ENCODE results near the gene TANK. TPM values are rescaled to one million over a fixed set of nuclear protein-coding genes. Genes with fewer than 3 reads are reported as not detected.
A peak's percentile ranks its signal among the peaks of the same experiment; 100 is the strongest.
"Not testable (repeated sequence)": the region's sequence is repeated elsewhere in the genome, so short reads cannot be mapped to it uniquely, and the experiment has no call there.

The TANK gene
- total and polyA plus RNA-seq, 4 donors: 36.9 to 76.3 (median 46.9) TPM

DNA sequence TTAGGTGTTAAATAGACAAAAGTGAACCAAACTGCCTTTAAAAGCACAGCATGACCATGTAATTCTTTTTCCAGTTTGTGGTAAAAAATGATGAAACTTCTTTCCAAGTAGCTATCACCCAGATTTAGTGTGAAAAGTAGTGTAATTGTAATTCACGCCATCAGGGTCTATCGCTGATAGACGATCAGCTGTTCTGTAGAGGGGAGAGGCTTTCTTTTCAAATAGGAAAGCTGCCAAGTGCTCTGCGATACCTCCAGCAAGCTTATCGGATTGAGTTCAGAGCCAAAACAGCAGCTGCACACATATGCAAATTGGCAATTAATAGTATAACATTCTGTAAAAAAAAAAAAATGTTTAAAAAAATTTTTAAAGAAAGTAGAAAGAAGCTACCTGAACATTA, 86.1 kb downstream of the TANK start:
- Histone ChIP-seq H3K4me3 (ENCODE audit: low read depth, low read length) (no peak overlapping the region), H3K4me1 (ENCODE audit: control insufficient read depth, insufficient read depth, low read length) (no peaks in the 10 kb centered on the region), H3K27ac (ENCODE audit: low read depth, low read length) (no peak overlapping the region), H3K36me3 (ENCODE audit: control insufficient read depth, insufficient read depth, low read length) (no peaks in the 10 kb centered on the region), H3K27me3 (ENCODE audit: control insufficient read depth, insufficient read depth, low read length) (peaks cover 40% of the 10 kb centered on the region), H3K9me3 (ENCODE audit: control insufficient read depth, insufficient read depth, low read length) (no peaks in the 10 kb centered on the region)
- no CpG with 5 or more reads among the region's 5 CpGs for WGBS (ENCODE audit: insufficient coverage)
- peak in 2 of 6 donors; percentile 73 to 83 for DNase-seq (ENCODE audit: low read depth in 4 of 6, low spot score in 6 of 6)

GRCh38 chr2:161250864-161251436, 90.7 kb downstream of the TANK start:
- no CpG with 5 or more reads among the region's 2 CpGs for WGBS (ENCODE audit: insufficient coverage)

GRCh38 chr2:161257123-161257952, 97.1 kb downstream of the TANK start:
- DNase-seq (ENCODE audit: low read depth in 4 of 6, low spot score in 6 of 6): no peak
- H3K4me3 ChIP-seq (ENCODE audit: low read depth, low read length): no peak overlapping the region
- no peak overlapping the region for H3K27ac ChIP-seq (ENCODE audit: low read depth, low read length)
- H3K36me3 ChIP-seq (ENCODE audit: control insufficient read depth, insufficient read depth, low read length): no peaks in the 10 kb centered on the region
- no peaks in the 10 kb centered on the region for H3K27me3 ChIP-seq (ENCODE audit: control insufficient read depth, insufficient read depth, low read length)
- WGBS (ENCODE audit: insufficient coverage): 73% methylated on average over 3 of the region's 8 CpGs
- no peaks in the 10 kb centered on the region for H3K9me3 ChIP-seq (ENCODE audit: control insufficient read depth, insufficient read depth, low read length)
- H3K4me1 ChIP-seq (ENCODE audit: control insufficient read depth, insufficient read depth, low read length): no peaks in the 10 kb centered on the region

More at GRCh38 chr2:161250864-161251436, 90.7 kb downstream of the TANK start:
- Histone ChIP-seq H3K9me3 (ENCODE audit: control insufficient read depth, insufficient read depth, low read length) (no peaks in the 10 kb centered on the region), H3K27me3 (ENCODE audit: control insufficient read depth, insufficient read depth, low read length) (peaks cover 17% of the 10 kb centered on the region), H3K4me1 (ENCODE audit: control insufficient read depth, insufficient read depth, low read length) (no peaks in the 10 kb centered on the region), H3K36me3 (ENCODE audit: control insufficient read depth, insufficient read depth, low read length) (no peaks in the 10 kb centered on the region), H3K4me3 (ENCODE audit: low read depth, low read length) (no peak overlapping the region), H3K27ac (ENCODE audit: low read depth, low read length) (no peak overlapping the region)
- DNase-seq (ENCODE audit: low read depth in 4 of 6, low spot score in 6 of 6): peak in 2 of 6 donors; percentile 77 to 80

DNA sequence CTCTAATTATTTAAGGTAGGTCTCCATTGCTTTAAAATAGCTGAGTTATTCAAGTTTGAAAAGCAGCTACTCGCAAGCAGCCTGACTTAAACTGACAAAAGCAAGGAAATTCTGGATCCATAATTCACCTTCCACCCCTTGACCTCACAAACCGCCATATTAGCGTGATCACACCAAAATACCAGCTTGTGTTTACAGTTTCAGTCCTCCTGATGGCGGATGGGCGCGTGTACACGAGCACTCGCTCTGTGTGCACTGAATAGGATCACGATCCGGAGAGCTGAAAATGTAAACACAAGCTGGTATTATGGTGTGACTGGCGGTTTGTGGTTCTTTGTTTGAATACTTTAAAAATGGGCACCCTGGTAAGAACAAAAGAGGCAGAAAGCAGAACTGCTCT, 105.6 kb downstream of the TANK start:
- no peaks in the 10 kb centered on the region for H3K9me3 ChIP-seq (ENCODE audit: control insufficient read depth, insufficient read depth, low read length)
- no peak overlapping the region for H3K4me3 ChIP-seq (ENCODE audit: low read depth, low read length)
- no peak for DNase-seq (ENCODE audit: low read depth in 4 of 6, low spot score in 6 of 6)
- no peaks in the 10 kb centered on the region for H3K27me3 ChIP-seq (ENCODE audit: control insufficient read depth, insufficient read depth, low read length)
- 95% methylated on average over 10 of the region's 11 CpGs for WGBS (ENCODE audit: insufficient coverage)
- H3K36me3 ChIP-seq (ENCODE audit: control insufficient read depth, insufficient read depth, low read length): no peaks in the 10 kb centered on the region
- H3K27ac ChIP-seq (ENCODE audit: low read depth, low read length): no peak overlapping the region
- no peaks in the 10 kb centered on the region for H3K4me1 ChIP-seq (ENCODE audit: control insufficient read depth, insufficient read depth, low read length)

DNA sequence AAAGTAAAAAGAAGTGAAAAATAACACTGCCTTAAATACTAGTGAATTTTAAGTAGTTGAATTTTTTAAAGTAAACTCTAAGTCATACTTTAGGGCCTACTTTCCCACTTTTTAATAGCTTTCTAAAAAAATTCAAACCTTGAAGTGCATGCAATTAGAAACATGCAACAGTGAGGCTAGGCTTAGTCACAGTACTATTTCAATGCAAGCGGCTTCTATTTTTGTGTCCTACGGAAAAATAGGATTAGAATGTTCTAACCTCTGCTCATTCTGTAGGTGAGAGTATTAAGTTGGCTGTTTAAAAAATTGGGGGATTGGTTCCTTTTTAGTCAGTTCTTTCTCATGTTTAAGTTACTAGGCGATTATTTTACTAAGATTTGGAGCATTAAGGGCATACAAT, 108.9 kb downstream of the TANK start:
- no peak for DNase-seq (ENCODE audit: low read depth in 4 of 6, low spot score in 6 of 6)
- no CpG with 5 or more reads among the region's 3 CpGs for WGBS (ENCODE audit: insufficient coverage)
- Histone ChIP-seq H3K4me3 (ENCODE audit: low read depth, low read length) (no peak overlapping the region), H3K27ac (ENCODE audit: low read depth, low read length) (no peak overlapping the region), H3K27me3 (ENCODE audit: control insufficient read depth, insufficient read depth, low read length) (no peaks in the 10 kb centered on the region), H3K4me1 (ENCODE audit: control insufficient read depth, insufficient read depth, low read length) (no peaks in the 10 kb centered on the region), H3K9me3 (ENCODE audit: control insufficient read depth, insufficient read depth, low read length) (no peaks in the 10 kb centered on the region), H3K36me3 (ENCODE audit: control insufficient read depth, insufficient read depth, low read length) (no peaks in the 10 kb centered on the region)

DNA sequence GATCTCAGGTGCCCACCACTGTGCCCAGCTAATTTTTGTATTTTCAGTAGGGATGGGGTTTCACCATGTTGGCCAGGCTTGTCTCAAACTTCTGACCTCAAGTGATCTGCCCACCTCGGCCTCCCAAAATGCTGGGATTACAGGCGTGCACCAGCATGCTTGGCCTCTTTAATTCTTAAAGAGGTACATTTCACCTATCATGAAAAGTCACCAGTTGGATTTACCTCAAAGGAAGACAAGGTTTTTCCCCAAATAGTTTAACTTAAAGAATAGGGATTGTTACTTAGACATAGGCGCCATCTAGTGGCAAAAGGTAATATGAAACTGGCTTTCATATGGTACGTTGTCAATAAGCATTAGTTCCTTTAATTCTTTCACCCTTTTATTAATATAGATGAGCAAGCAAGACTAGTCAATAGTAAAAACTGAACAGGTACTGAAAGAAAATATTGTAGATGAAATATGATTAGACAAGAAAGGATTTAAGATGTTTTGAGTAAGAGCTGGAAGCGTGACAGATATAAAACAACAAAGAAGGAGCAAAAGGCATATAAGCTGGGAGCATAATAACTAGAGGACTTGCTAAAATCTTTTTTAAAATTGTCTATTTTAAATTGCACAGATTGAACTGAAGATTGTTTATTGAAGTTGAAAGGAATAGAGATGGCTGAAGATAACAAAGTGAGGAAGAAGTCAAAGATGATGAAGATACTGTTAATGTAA, 113.0 kb downstream of the TANK start:
- Histone ChIP-seq H3K27me3 (ENCODE audit: control insufficient read depth, insufficient read depth, low read length) (no peaks in the 10 kb centered on the region), H3K27ac (ENCODE audit: low read depth, low read length) (no peak overlapping the region), H3K9me3 (ENCODE audit: control insufficient read depth, insufficient read depth, low read length) (no peaks in the 10 kb centered on the region), H3K4me1 (ENCODE audit: control insufficient read depth, insufficient read depth, low read length) (no peaks in the 10 kb centered on the region), H3K36me3 (ENCODE audit: control insufficient read depth, insufficient read depth, low read length) (no peaks in the 10 kb centered on the region), H3K4me3 (ENCODE audit: low read depth, low read length) (no peak overlapping the region)
- DNase-seq (ENCODE audit: low read depth in 4 of 6, low spot score in 6 of 6): peak in 4 of 6 donors; percentile 13 to 59 (median 30)
- 80% methylated on average over 1 of the region's 5 CpGs for WGBS (ENCODE audit: insufficient coverage)

GRCh38 chr2:161278564-161279229, 118.5 kb downstream of the TANK start:
- not testable (repeated sequence) for H3K4me3 ChIP-seq (ENCODE audit: low read depth, low read length); H3K27me3 ChIP-seq (ENCODE audit: control insufficient read depth, insufficient read depth, low read length); H3K27ac ChIP-seq (ENCODE audit: low read depth, low read length); H3K36me3 ChIP-seq (ENCODE audit: control insufficient read depth, insufficient read depth, low read length); H3K9me3 ChIP-seq (ENCODE audit: control insufficient read depth, insufficient read depth, low read length); H3K4me1 ChIP-seq (ENCODE audit: control insufficient read depth, insufficient read depth, low read length)
- WGBS (ENCODE audit: insufficient coverage): 67% methylated on average over 4 of the region's 11 CpGs
- DNase-seq (ENCODE audit: low read depth in 4 of 6, low spot score in 6 of 6): peak in 2 of 6 donors; percentile 5 to 15

- DNase-seq (ENCODE audit: low read depth in 4 of 6, low spot score in 6 of 6); H3K9me3 ChIP-seq (ENCODE audit: control insufficient read depth, insufficient read depth, low read length); H3K27ac ChIP-seq (ENCODE audit: low read depth, low read length); H3K4me3 ChIP-seq (ENCODE audit: low read depth, low read length); H3K36me3 ChIP-seq (ENCODE audit: control insufficient read depth, insufficient read depth, low read length); H3K27me3 ChIP-seq (ENCODE audit: control insufficient read depth, insufficient read depth, low read length); H3K4me1 ChIP-seq (ENCODE audit: control insufficient read depth, insufficient read depth, low read length): not testable (repeated sequence)
- no CpG with 5 or more reads among the region's 5 CpGs for WGBS (ENCODE audit: insufficient coverage)
Measured at GRCh38 chr2:161279230-161279815, 119.1 kb downstream of the TANK start.

- not testable (repeated sequence) for H3K9me3 ChIP-seq (ENCODE audit: control insufficient read depth, insufficient read depth, low read length); H3K36me3 ChIP-seq (ENCODE audit: control insufficient read depth, insufficient read depth, low read length); H3K27ac ChIP-seq (ENCODE audit: low read depth, low read length); H3K4me3 ChIP-seq (ENCODE audit: low read depth, low read length); H3K27me3 ChIP-seq (ENCODE audit: control insufficient read depth, insufficient read depth, low read length); H3K4me1 ChIP-seq (ENCODE audit: control insufficient read depth, insufficient read depth, low read length)
- peak in 1 of 6 donors; percentile 2 for DNase-seq (ENCODE audit: low read depth in 4 of 6, low spot score in 6 of 6)
- WGBS (ENCODE audit: insufficient coverage): 92% methylated on average over 15 of the region's 18 CpGs
Measured at GRCh38 chr2:161280906-161281323, 120.7 kb downstream of the TANK start.

Measured in spinal cord (tissue), 10 donors.